Mesenchymal stem cell (in vitro differentiated cells and primary cell): Measurements from ENCODE around the gene FOXC2.

Experiments
- DNase-seq: peaks from one replicate; pipeline ENCODE4 v3.0.0-alpha.2; 2013
- H2AFZ ChIP-seq: one replicate; pipeline ENCODE4 v1.6.1; 2013; ENCODE audit warnings: low read depth, mild to moderate bottlenecking, control low read depth, inconsistent platforms, low read length, moderate library complexity
- H2AK5ac ChIP-seq: 2 replicates; pipeline ENCODE4 v1.6.1; 2013; ENCODE audit warnings: low read length, moderate library complexity, mild to moderate bottlenecking, inconsistent platforms; ENCODE audit not compliant: severe bottlenecking
- H2BK120ac ChIP-seq: one replicate; pipeline ENCODE4 v1.6.1; 2013; ENCODE audit warnings: low read depth, mild to moderate bottlenecking, inconsistent platforms, low read length, moderate library complexity
- H2BK12ac ChIP-seq, 2 experiments: one replicate each; pipeline ENCODE4 v1.6.1; 2013; ENCODE audit warnings: inconsistent platforms in 2 of 2, low read length in 2 of 2, mild to moderate bottlenecking in 2 of 2, moderate library complexity in 2 of 2, control low read depth in 1 of 2
- H2BK15ac ChIP-seq: one replicate; pipeline ENCODE4 v1.6.1; 2013; ENCODE audit warnings: mild to moderate bottlenecking, low read depth, inconsistent platforms; ENCODE audit not compliant: poor library complexity, severe bottlenecking
- H2BK5ac ChIP-seq: 2 replicates; pipeline ENCODE4 v1.6.1; 2013; ENCODE audit warnings: low read depth, mild to moderate bottlenecking, low read length, control low read depth, inconsistent platforms; ENCODE audit not compliant: poor library complexity, severe bottlenecking
- H3K14ac ChIP-seq, 2 experiments: one replicate each; pipeline ENCODE4 v1.6.1; 2013; ENCODE audit warnings: inconsistent platforms in 2 of 2, low read length in 2 of 2, control low read depth in 1 of 2, mild to moderate bottlenecking in 1 of 2, moderate library complexity in 1 of 2
- H3K18ac ChIP-seq, 2 experiments: one replicate each; pipeline ENCODE4 v1.6.1; 2013; ENCODE audit warnings: inconsistent platforms in 2 of 2, low read length in 2 of 2, control low read depth in 1 of 2, low read depth in 1 of 2, mild to moderate bottlenecking in 1 of 2
- H3K23ac ChIP-seq, 2 experiments: one replicate each; pipeline ENCODE4 v1.6.1; 2013; ENCODE audit warnings: inconsistent platforms in 2 of 2, low read length in 2 of 2, mild to moderate bottlenecking in 2 of 2, moderate library complexity in 2 of 2, control low read depth in 1 of 2
- H3K27ac ChIP-seq: 2 replicates; pipeline ENCODE4 v1.5.1; 2013; ENCODE audit warnings: mild to moderate bottlenecking, moderate library complexity, low read length, control low read depth, inconsistent platforms; ENCODE audit not compliant: poor library complexity, severe bottlenecking
- H3K27me3 ChIP-seq, 2 experiments: 2 replicates each; pipeline versions ENCODE4 v1.6.1 to v1.7.0; 2013; ENCODE audit warnings: low read length in 2 of 2, mild to moderate bottlenecking in 2 of 2, moderate library complexity in 2 of 2, control low read depth in 1 of 2, inconsistent platforms in 1 of 2; ENCODE audit not compliant: control insufficient read depth in 1 of 2, insufficient read depth in 1 of 2
- H3K36me3 ChIP-seq, 2 experiments: 2 replicates each; pipeline versions ENCODE4 v1.6.1 to v1.7.0; 2013; ENCODE audit warnings: low read length in 2 of 2, control low read depth in 1 of 2, inconsistent platforms in 1 of 2, low read depth in 1 of 2, mild to moderate bottlenecking in 1 of 2; ENCODE audit not compliant: insufficient read depth in 2 of 2, control insufficient read depth in 1 of 2
- H3K4ac ChIP-seq, 2 experiments: one replicate each; pipeline ENCODE4 v1.6.1; 2013; ENCODE audit warnings: inconsistent platforms in 2 of 2, low read length in 2 of 2, mild to moderate bottlenecking in 2 of 2, moderate library complexity in 2 of 2, control low read depth in 1 of 2, low read depth in 1 of 2
- H3K4me1 ChIP-seq: 2 replicates; pipeline ENCODE4 v1.6.1; 2013; ENCODE audit warnings: low read depth, low read length, control low read depth; ENCODE audit not compliant: control insufficient read depth, insufficient read depth
- H3K4me2 ChIP-seq: 2 replicates; pipeline ENCODE4 v1.6.1; 2013; ENCODE audit warnings: low read length, mild to moderate bottlenecking, inconsistent platforms; ENCODE audit not compliant: poor library complexity, severe bottlenecking
- H3K4me3 ChIP-seq, 2 experiments: 2 replicates each; pipeline versions ENCODE4 v1.5.1 to v1.7.0; 2013; ENCODE audit warnings: low read length in 2 of 2, mild to moderate bottlenecking in 2 of 2, control low read depth in 1 of 2, low read depth in 1 of 2; ENCODE audit not compliant: insufficient read depth in 1 of 2
- H3K79me1 ChIP-seq: replicated peaks from 2 replicates; pipeline ENCODE4 v1.6.1; 2013; ENCODE audit warnings: mild to moderate bottlenecking, control low read depth, low read length, inconsistent platforms; ENCODE audit not compliant: poor library complexity, severe bottlenecking
- H3K9ac ChIP-seq: 2 replicates; pipeline ENCODE4 v1.7.0; 2013; ENCODE audit warnings: mild to moderate bottlenecking, low read length, moderate library complexity
- H3K9me3 ChIP-seq: 2 replicates; pipeline ENCODE4 v1.7.0; 2013; ENCODE audit warnings: mild to moderate bottlenecking, low read length; ENCODE audit not compliant: control insufficient read depth
- H4K8ac ChIP-seq: one replicate; pipeline ENCODE4 v1.6.1; 2013; ENCODE audit warnings: inconsistent platforms, mild to moderate bottlenecking, low read length, moderate library complexity
- H4K91ac ChIP-seq: one replicate; pipeline ENCODE4 v1.6.1; 2013; ENCODE audit warnings: mild to moderate bottlenecking, low read length, inconsistent platforms
- WGBS: methylation state at CpG from one replicate; pipeline ENCODE4 v1.1.7; 2013; ENCODE audit warnings: mixed read lengths; 5-methylcytosine and 5-hydroxymethylcytosine counted together

The FOXC2 gene

DNA sequence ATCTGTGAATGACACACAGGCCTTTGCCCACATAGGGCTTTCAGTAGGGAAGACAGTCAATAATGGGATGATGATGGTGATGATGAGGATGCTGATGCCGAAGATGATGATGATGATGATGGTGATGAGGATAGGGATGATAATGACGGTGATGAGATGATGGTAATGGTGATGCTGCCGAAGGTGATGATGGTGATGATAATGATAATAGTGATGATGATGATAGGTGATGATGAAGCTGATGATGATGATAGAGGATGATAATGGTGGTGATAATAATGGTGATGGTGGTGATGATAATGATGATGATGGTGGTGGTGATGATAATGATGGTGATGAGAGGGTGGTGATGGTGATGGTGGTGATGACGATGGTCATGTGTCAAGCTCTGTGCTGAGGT, 24.6 kb downstream of the FOXC2 start:
- H3K14ac ChIP-seq, result no peak overlapping the region
- peaks cover 2% of the 10 kb centered on the region for H3K79me1 ChIP-seq
- no peak overlapping the region for H3K9ac ChIP-seq
- no peaks in the 10 kb centered on the region for H3K9me3 ChIP-seq
- no peak overlapping the region for H2BK15ac ChIP-seq
- H3K27ac ChIP-seq, result no peak overlapping the region
- H3K4me1 ChIP-seq, result peaks cover 17% of the 10 kb centered on the region
- H3K18ac ChIP-seq, result no peak overlapping the region
- H2BK12ac ChIP-seq, result no peak overlapping the region
- no peak for DNase-seq
- H4K8ac ChIP-seq, result no peak overlapping the region
- no peak overlapping the region for H3K4me3 ChIP-seq
- no peak overlapping the region for H3K23ac ChIP-seq
- H2BK5ac ChIP-seq, result no peak overlapping the region
- peaks cover 0 to 29% of the 10 kb centered on the region in 2 experiments for H3K27me3 ChIP-seq
- no peak overlapping the region for H3K4me2 ChIP-seq
- no peak overlapping the region for H4K91ac ChIP-seq
- 94% methylated on average over 4 of the region's 4 CpGs for WGBS
- H3K36me3 ChIP-seq, result no peaks in the 10 kb centered on the region
- no peak overlapping the region for H2BK120ac ChIP-seq
- H2AFZ ChIP-seq, result no peak overlapping the region
- no peak overlapping the region for H2AK5ac ChIP-seq
- H3K4ac ChIP-seq, result no peak overlapping the region

DNA sequence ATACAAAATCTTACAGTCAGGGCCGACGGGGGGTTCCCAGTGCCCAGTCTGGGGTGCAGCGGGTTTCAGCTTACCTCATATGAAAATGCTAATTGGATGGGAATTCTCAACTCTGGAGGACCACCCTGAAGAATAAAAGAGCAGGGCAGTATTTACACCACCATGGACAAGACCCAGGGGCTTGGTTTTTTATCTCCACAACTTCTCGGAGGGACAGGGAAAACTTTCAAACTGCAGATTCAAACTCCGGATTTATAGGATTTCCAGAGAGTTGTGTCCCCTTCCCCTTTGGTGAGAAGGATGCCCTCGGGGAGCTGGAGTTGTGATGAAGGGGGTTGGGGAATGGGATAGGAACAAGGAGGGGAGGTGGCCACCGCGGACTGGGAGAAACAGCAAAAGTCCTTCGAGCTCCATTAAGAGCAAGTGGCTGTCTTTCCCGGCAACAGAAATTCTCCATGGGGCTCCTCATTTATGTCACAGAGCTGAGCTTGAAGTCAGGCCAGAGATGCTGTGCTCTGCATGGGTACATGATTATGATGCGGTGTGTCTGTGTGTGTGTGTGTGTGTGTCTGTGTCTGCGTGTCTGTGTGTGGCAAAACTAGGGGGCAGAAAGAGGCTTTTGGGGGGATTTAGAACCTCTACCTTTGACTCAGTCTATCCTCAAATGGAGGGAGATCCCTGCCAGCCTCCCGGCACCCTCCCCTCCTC, 27.4 kb downstream of the FOXC2 start:
- Histone ChIP-seq H2BK12ac (no peak overlapping the region), H3K36me3 (no peaks in the 10 kb centered on the region), H3K4me3 (no peak overlapping the region), H3K18ac (no peak overlapping the region), H4K91ac (no peak overlapping the region), H2AK5ac (peak overlapping the region; percentile 84), H2BK5ac (peak overlapping the region; percentile 8), H3K23ac (no peak overlapping the region), H2BK15ac (peak overlapping the region; percentile 3), H3K4me1 (peaks cover 26% of the 10 kb centered on the region), H3K4me2 (no peak overlapping the region), H3K4ac (no peak overlapping the region), H3K14ac (no peak overlapping the region), H3K79me1 (peaks cover 2% of the 10 kb centered on the region), H3K27ac (no peak overlapping the region), H2AFZ (no peak overlapping the region), H4K8ac (no peak overlapping the region), H2BK120ac (no peak overlapping the region), H3K27me3 (peaks cover 0 to 46% of the 10 kb centered on the region in 2 experiments), H3K9me3 (no peaks in the 10 kb centered on the region), H3K9ac (no peak overlapping the region)
- no peak for DNase-seq
- WGBS, result 83% methylated on average over 11 of the region's 13 CpGs

DNA sequence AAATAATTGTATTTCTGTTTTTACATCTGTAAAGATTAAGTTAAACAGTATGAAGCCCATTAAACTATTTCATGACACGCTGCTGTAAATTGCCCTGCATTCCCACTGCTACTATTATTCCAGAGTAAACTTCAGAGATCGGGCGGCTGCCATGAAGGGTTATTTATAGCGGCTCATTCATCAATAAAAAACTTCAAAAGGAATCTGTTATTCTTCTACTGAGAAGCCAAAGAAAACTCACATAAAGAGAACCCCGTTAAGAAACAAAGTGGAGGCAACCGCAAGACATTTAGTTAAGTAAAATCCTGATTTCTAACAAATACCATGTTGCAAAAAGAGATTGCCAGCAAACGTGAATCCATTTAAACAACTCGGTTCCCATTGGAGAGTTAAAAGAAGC, 28.1 kb downstream of the FOXC2 start:
- H3K27me3 ChIP-seq, result peaks cover 0 to 46% of the 10 kb centered on the region in 2 experiments
- 82% methylated on average over 8 of the region's 8 CpGs for WGBS
- no peak overlapping the region for H3K4me3 ChIP-seq
- no peak overlapping the region for H2AK5ac ChIP-seq
- no peak overlapping the region for H3K27ac ChIP-seq
- no peak overlapping the region for H3K9ac ChIP-seq
- H2BK12ac ChIP-seq, result no peak overlapping the region
- no peak for DNase-seq
- H3K79me1 ChIP-seq, result peaks cover 2% of the 10 kb centered on the region
- H3K4ac ChIP-seq, result no peak overlapping the region
- H3K23ac ChIP-seq, result no peak overlapping the region
- H4K8ac ChIP-seq, result no peak overlapping the region
- no peak overlapping the region for H2AFZ ChIP-seq
- H2BK120ac ChIP-seq, result no peak overlapping the region
- no peak overlapping the region for H3K18ac ChIP-seq
- H3K4me1 ChIP-seq, result peaks cover 27% of the 10 kb centered on the region
- no peak overlapping the region for H3K14ac ChIP-seq
- H4K91ac ChIP-seq, result no peak overlapping the region
- H3K4me2 ChIP-seq, result no peak overlapping the region
- no peak overlapping the region for H2BK15ac ChIP-seq
- H3K36me3 ChIP-seq, result no peaks in the 10 kb centered on the region
- no peak overlapping the region for H2BK5ac ChIP-seq
- H3K9me3 ChIP-seq, result no peaks in the 10 kb centered on the region

DNA sequence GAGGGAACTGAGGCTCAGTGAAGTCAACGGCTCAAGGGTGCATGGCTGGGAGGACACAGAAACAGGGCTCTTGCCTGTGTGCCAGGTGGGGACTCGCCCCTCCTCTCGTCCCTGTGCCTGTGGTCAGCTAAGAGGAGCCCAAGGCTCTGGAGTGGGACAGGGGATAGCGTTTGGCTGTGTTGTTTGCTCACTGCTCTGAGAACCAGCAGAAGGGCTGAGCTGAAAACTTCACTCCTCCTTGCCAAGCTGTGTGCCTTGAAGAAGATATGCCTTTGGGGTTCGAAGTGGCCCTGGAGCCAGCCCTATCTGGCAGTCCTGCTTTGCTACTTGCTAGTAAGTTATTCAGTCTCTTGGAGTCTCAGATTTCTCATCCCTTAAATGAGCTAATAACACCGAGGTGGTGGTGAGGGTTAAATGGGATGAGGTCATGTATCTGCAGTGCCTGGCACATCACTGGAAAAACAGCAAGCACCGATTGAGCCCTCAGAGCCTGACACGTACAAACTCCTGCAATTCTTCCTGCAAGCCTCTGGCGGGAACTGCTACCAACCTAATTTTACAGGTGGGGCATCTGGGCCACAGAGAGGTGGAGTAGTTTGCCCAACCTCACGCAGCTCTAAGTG, 29.5 kb downstream of the FOXC2 start:
- Histone ChIP-seq H3K9ac (no peak overlapping the region), H3K79me1 (peaks cover 2% of the 10 kb centered on the region), H3K36me3 (no peaks in the 10 kb centered on the region), H2AK5ac (no peak overlapping the region), H3K4me1 (peaks cover 25% of the 10 kb centered on the region), H3K9me3 (no peaks in the 10 kb centered on the region), H3K27ac (no peak overlapping the region), H2BK12ac (no peak overlapping the region), H2BK15ac (no peak overlapping the region), H3K14ac (no peak overlapping the region), H3K4me3 (no peak overlapping the region), H3K4me2 (no peak overlapping the region), H2BK120ac (no peak overlapping the region), H2AFZ (no peak overlapping the region), H4K91ac (no peak overlapping the region), H4K8ac (no peak overlapping the region), H3K27me3 (peaks cover 0 to 46% of the 10 kb centered on the region in 2 experiments), H2BK5ac (no peak overlapping the region), H3K23ac (no peak overlapping the region), H3K4ac (no peak overlapping the region), H3K18ac (no peak overlapping the region)
- WGBS, result 74% methylated on average over 10 of the region's 10 CpGs
- DNase-seq, result no peak
